ENCODE measurements around the gene FBXO10.

Gene FBXO10

DNA sequence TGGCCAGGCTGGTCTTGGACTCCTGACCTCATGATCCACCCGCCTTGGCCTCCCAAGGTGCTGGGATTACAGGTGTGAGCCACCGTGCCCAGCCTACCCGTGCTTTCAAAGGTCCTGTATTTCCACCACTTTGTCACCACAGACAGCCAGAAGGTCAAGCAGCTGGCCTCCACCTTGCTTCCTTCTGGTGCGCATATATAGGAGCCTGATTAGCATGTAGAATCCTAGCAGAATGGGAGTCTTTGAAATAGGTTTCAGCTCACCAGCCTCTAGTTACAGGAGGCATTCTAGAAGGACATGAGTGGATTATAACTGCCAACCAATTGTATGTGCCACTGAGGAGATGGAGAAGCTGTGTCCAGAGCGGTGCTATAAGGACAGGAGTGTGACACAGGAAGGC is 71.6 kb downstream of the FBXO10 start:
- H3K4me1 Mint-ChIP-seq: peaks cover 2% of the 10 kb centered on the region
- DNase-seq (ENCODE audit: low spot score in 2 of 2): no peak
- no peak overlapping the region for H3K4me3 Mint-ChIP-seq
- no peak overlapping the region for H3K27ac Mint-ChIP-seq
- no peaks in the 10 kb centered on the region for H3K27me3 Mint-ChIP-seq
- H3K36me3 Mint-ChIP-seq: peaks cover 27% of the 10 kb centered on the region
- H3K9me3 Mint-ChIP-seq: no peaks in the 10 kb centered on the region
- ATAC-seq (ENCODE audit: low read depth): no peak

- H3K27ac Mint-ChIP-seq: no peak overlapping the region
- DNase-seq (ENCODE audit: low spot score in 2 of 2) (no peak), ATAC-seq (ENCODE audit: low read depth) (no peak)
- no peaks in the 10 kb centered on the region for H3K27me3 Mint-ChIP-seq
- peaks cover 27% of the 10 kb centered on the region for H3K36me3 Mint-ChIP-seq
- H3K4me1 Mint-ChIP-seq: peaks cover under 1% of the 10 kb centered on the region
- no peaks in the 10 kb centered on the region for H3K9me3 Mint-ChIP-seq
- H3K4me3 Mint-ChIP-seq: no peak overlapping the region
Observed at GRCh38 chr9:37503736-37504135, 72.4 kb downstream of the FBXO10 start.

GRCh38 chr9:37501957-37502596 is 74.1 kb downstream of the FBXO10 start:
- Mint-ChIP-seq H3K4me3 (no peak overlapping the region), H3K9me3 (no peaks in the 10 kb centered on the region), H3K27ac (no peak overlapping the region), H3K36me3 (peaks cover 36% of the 10 kb centered on the region), H3K27me3 (no peaks in the 10 kb centered on the region), H3K4me1 (no peaks in the 10 kb centered on the region)
- DNase-seq (ENCODE audit: low spot score in 2 of 2) (no peak), ATAC-seq (ENCODE audit: low read depth) (no peak)

DNA sequence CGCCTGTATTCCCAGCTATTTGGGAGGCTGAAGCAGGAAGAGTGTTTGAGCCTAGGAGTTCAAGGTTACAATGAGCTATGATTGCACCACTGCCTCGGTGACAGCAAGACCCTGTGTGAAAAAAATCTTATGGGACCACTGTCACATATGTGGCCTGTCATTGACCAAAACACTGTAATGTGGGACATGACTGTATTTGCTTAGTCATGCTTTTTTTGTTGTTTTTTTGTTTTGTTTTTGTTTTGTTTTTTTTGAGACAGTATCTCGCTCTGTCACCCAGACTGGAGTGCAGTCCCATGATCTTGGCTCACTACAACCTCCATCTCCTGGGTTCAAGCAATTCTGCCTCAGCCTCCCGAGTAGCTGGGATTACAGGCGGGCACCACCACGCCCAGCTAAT is 76.9 kb downstream of the FBXO10 start:
- no peak for DNase-seq (ENCODE audit: low spot score in 2 of 2)
- Mint-ChIP-seq H3K27me3 (no peaks in the 10 kb centered on the region), H3K27ac (no peak overlapping the region)

DNA sequence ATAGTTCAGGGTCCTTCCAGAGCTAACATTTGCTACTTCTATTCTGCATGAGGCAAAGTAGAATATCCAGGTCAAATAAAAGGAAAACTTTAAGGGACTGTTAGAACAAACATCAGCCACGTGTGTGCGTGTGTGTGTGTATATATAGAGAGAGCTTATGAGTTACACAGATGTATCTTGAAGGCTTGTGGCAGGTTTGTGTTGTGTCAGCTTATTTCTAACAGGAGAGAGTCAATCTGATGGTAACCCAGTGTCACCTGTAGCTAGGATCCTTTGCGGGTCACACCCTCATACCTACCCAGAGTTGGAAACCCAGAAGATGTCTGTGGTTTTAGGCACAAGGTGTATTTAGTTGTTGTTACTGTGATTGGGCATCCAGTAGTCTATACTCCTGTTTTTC is 77.7 kb downstream of the FBXO10 start:
- DNase-seq (ENCODE audit: low spot score in 2 of 2): no peak
- no peaks in the 10 kb centered on the region for H3K27me3 Mint-ChIP-seq
- H3K4me1 Mint-ChIP-seq: no peaks in the 10 kb centered on the region
- H3K9me3 Mint-ChIP-seq: no peaks in the 10 kb centered on the region
- no peak overlapping the region for H3K4me3 Mint-ChIP-seq
- H3K27ac Mint-ChIP-seq: no peak overlapping the region
- no peak for ATAC-seq (ENCODE audit: low read depth)
- H3K36me3 Mint-ChIP-seq: peaks cover 35% of the 10 kb centered on the region

More for the DNA sequence above, 76.9 kb downstream of the FBXO10 start:
- H3K36me3 Mint-ChIP-seq: peaks cover 42% of the 10 kb centered on the region
- no peak for ATAC-seq (ENCODE audit: low read depth)
- H3K9me3 Mint-ChIP-seq: no peaks in the 10 kb centered on the region
- H3K4me1 Mint-ChIP-seq: no peaks in the 10 kb centered on the region
- H3K4me3 Mint-ChIP-seq: no peak overlapping the region

GRCh38 chr9:37497320-37497719 is 78.9 kb downstream of the FBXO10 start:
- Mint-ChIP-seq H3K9me3 (no peaks in the 10 kb centered on the region), H3K27me3 (no peaks in the 10 kb centered on the region), H3K4me3 (no peak overlapping the region), H3K36me3 (peaks cover 39% of the 10 kb centered on the region), H3K4me1 (no peaks in the 10 kb centered on the region), H3K27ac (no peak overlapping the region)
- DNase-seq (ENCODE audit: low spot score in 2 of 2): no peak
- no peak for ATAC-seq (ENCODE audit: low read depth)

DNA sequence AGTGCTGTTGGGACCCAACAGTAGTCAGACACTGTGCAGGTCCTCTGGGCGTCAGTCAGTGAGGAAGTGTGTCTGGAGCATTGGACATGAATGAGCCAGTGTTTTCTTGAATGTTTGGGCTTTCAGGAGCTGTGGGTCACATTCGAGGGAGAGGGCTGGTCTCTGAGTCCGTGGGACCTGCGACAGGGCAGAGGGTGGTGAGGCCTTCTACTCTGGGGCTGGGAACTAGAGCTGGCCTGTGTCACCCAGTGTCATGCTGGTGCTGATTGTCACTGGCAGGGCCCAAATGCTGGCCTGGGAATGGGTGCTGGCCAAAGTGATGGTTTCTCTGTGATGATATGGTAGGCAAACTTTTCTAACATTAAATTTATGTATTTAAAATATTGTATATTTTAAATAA is 80.2 kb downstream of the FBXO10 start:
- ATAC-seq (ENCODE audit: low read depth): no peak
- H3K27ac Mint-ChIP-seq: peak overlapping the region; percentile 26
- H3K27me3 Mint-ChIP-seq: no peaks in the 10 kb centered on the region
- peaks cover 28% of the 10 kb centered on the region for H3K36me3 Mint-ChIP-seq
- H3K4me3 Mint-ChIP-seq: no peak overlapping the region
- no peaks in the 10 kb centered on the region for H3K4me1 Mint-ChIP-seq
- DNase-seq (ENCODE audit: low spot score in 2 of 2): no peak
- no peaks in the 10 kb centered on the region for H3K9me3 Mint-ChIP-seq

GRCh38 chr9:37495571-37495970 is 80.6 kb downstream of the FBXO10 start:
- no peak overlapping the region for H3K4me3 Mint-ChIP-seq
- H3K4me1 Mint-ChIP-seq: peaks cover 3% of the 10 kb centered on the region
- peak overlapping the region; percentile 26 for H3K27ac Mint-ChIP-seq
- H3K9me3 Mint-ChIP-seq: no peaks in the 10 kb centered on the region
- ATAC-seq (ENCODE audit: low read depth) (no peak), DNase-seq (ENCODE audit: low spot score in 2 of 2) (no peak)
- H3K27me3 Mint-ChIP-seq: no peaks in the 10 kb centered on the region
- peaks cover 30% of the 10 kb centered on the region for H3K36me3 Mint-ChIP-seq

DNA sequence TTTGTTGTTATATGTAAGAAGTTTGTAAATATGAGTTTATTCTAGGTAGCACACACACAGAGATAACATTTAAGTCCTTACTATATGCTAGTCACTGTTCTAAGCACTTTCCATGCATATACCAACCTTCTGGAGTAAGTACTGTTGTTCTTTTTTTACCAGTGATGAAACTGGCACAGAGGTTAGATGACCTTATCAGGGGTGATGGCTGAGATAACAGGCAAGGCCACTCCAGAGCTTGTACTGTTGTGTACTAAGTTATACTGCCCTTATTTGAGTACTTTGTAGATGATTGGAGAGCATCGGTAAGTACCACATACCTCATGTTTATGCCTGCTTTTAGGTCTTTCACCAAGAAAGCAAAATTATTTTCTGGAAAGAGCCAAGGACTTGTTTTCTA is 84.2 kb downstream of the FBXO10 start:
- DNase-seq (ENCODE audit: low spot score in 2 of 2): no peak
- Mint-ChIP-seq H3K4me1 (peaks cover 12% of the 10 kb centered on the region), H3K36me3 (peaks cover 22% of the 10 kb centered on the region), H3K4me3 (no peak overlapping the region), H3K27me3 (no peaks in the 10 kb centered on the region), H3K27ac (no peak overlapping the region), H3K9me3 (no peaks in the 10 kb centered on the region)
- ATAC-seq (ENCODE audit: low read depth): no peak

GRCh38 chr9:37486616-37487548 is 89.3 kb downstream of the FBXO10 start:
- Mint-ChIP-seq H3K4me1 (peaks cover 25% of the 10 kb centered on the region), H3K9me3 (no peaks in the 10 kb centered on the region), H3K27ac (peak overlapping the region; percentile 92), H3K27me3 (no peaks in the 10 kb centered on the region), H3K36me3 (peaks cover 7% of the 10 kb centered on the region), H3K4me3 (peak overlapping the region; percentile 96)
- ATAC-seq (ENCODE audit: low read depth): no peak
- no peak for DNase-seq (ENCODE audit: low spot score in 2 of 2)

GRCh38 chr9:37486256-37486615 is 89.9 kb downstream of the FBXO10 start:
- Mint-ChIP-seq H3K4me1 (peaks cover 28% of the 10 kb centered on the region), H3K27me3 (peaks cover 5% of the 10 kb centered on the region), H3K36me3 (peaks cover 7% of the 10 kb centered on the region), H3K4me3 (peak overlapping the region; percentile 96), H3K9me3 (no peaks in the 10 kb centered on the region), H3K27ac (peak overlapping the region; percentile 92)
- no peak for DNase-seq (ENCODE audit: low spot score in 2 of 2)
- no peak for ATAC-seq (ENCODE audit: low read depth)

DNA sequence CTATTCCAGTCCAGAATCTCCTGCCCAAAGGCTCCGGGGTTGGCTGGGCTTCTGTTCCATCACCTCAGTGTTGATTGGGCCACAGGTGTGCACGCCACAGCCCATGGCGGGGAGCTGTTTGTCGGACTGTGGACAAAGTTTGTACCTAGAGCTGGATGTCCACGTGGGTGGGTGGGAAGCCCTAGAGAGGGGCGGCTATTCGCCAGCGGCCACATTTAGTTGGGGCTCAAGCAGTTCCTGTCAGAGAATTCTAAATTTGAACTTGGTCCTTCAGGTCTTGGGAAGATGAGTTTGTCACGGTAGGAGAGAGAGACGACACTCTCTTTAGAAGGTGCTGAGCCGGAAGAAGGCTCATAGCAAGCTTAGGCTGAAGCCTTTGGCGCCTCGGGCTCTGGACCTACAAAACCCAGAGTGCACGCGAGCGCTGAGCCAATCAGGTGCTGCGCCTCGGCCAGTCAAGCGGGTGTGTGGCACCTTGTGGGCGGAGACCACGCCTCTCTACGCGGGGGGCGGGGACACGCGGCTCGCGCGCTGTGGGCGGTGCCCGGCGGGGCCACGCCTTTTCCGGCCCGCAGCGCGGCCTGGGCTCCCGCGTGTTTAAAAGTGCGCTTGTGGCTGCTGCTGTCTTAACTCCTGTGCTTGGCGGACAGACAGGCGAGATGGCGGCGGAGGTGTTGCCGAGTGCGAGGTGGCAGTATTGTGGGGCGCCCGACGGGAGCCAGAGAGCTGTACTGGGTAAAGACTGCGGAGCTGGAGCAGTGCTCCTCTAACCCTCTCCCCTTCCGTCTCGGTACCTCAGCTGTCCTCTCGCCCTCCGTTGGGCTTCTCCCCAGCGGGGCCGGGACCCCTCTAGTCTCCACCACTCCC is 90.6 kb downstream of the FBXO10 start, which contains the start of gene POLR1E:
Gene POLR1E, plus strand, starts transcription at position 560 of the 867 bp plus-strand sequence. Its CDS starts 100 bp downstream, at position 660.
- H3K9me3 Mint-ChIP-seq: no peaks in the 10 kb centered on the region
- H3K4me1 Mint-ChIP-seq: peaks cover 26% of the 10 kb centered on the region
- peaks cover 5% of the 10 kb centered on the region for H3K27me3 Mint-ChIP-seq
- peak within 1 kb of the TSS; percentile 96 for H3K4me3 Mint-ChIP-seq
- H3K27ac Mint-ChIP-seq: peak within 1 kb of the TSS; percentile 92
- peaks cover 4% of the 10 kb centered on the region for H3K36me3 Mint-ChIP-seq
- ATAC-seq (ENCODE audit: low read depth) (peak; percentile 97), DNase-seq (ENCODE audit: low spot score in 2 of 2) (peak; percentile 97)

DNA sequence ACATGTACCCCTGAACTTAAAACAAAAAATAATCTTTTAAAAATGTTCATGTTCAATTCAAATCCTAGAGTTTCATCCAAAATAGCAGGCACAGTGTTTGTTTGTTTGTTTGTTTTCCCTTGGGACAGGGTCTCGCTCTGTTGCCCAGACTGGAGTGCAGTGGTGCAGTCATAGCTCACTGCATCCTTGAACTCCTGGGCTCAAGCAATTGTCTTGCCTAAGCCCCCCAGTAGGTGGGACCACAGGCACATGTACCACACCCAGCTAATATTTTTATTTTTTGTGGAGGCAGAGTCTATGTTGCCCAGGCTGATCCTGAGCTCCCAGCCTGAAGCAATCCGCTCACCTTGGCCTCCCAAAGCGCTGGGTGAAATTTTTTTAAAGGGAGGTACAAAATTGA is 95.4 kb downstream of the FBXO10 start:
- Mint-ChIP-seq H3K9me3 (no peaks in the 10 kb centered on the region), H3K36me3 (no peaks in the 10 kb centered on the region), H3K4me3 (no peak overlapping the region), H3K27me3 (peaks cover 5% of the 10 kb centered on the region), H3K4me1 (peaks cover 16% of the 10 kb centered on the region), H3K27ac (no peak overlapping the region)
- ATAC-seq (ENCODE audit: low read depth): no peak
- DNase-seq (ENCODE audit: low spot score in 2 of 2): no peak

Data from memory B cell (primary cell).